ENCODE results near the gene SIGLEC5. TPM values are rescaled to one million over a fixed set of nuclear protein-coding genes. Genes with fewer than 3 reads are reported as not detected.

Gene SIGLEC5
- total RNA-seq, 2 donors from 2014 or later, result 0.52 TPM; not detected in 1

GRCh38 chr19:51566489-51567100 lies 63.6 kb downstream of the SIGLEC5 start:
- H3K9me3 ChIP-seq, result no peaks in the 10 kb centered on the region
- intact Hi-C loops (cut with DNase I), result no loop called here
- no peak overlapping the region for H3K4me3 ChIP-seq
- H3K27ac ChIP-seq, result no peak overlapping the region
- H3K4me1 ChIP-seq, result peaks cover under 1% of the 10 kb centered on the region
- H3K36me3 ChIP-seq (replicated peaks in 1 of 2; ENCODE audit: insufficient read depth in 1 of 2, low read depth in 2 of 2), result no peaks in the 10 kb centered on the region
- H3K27me3 ChIP-seq, result no peaks in the 10 kb centered on the region
- TF ChIP-seq POLR2A (IDR thresholded peaks at IDR 0.05), result no peak
- TF ChIP-seq, protein P1, sequence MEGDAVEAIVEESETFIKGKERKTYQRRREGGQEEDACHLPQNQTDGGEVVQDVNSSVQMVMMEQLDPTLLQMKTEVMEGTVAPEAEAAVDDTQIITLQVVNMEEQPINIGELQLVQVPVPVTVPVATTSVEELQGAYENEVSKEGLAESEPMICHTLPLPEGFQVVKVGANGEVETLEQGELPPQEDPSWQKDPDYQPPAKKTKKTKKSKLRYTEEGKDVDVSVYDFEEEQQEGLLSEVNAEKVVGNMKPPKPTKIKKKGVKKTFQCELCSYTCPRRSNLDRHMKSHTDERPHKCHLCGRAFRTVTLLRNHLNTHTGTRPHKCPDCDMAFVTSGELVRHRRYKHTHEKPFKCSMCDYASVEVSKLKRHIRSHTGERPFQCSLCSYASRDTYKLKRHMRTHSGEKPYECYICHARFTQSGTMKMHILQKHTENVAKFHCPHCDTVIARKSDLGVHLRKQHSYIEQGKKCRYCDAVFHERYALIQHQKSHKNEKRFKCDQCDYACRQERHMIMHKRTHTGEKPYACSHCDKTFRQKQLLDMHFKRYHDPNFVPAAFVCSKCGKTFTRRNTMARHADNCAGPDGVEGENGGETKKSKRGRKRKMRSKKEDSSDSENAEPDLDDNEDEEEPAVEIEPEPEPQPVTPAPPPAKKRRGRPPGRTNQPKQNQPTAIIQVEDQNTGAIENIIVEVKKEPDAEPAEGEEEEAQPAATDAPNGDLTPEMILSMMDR (IDR thresholded peaks at IDR 0.05), result no peak
- no peak for DNase-seq
- ATAC-seq, result no peak
- WGBS, 2 donors, result 38 to 45% methylated on average over 8 of the region's 8 CpGs

DNA sequence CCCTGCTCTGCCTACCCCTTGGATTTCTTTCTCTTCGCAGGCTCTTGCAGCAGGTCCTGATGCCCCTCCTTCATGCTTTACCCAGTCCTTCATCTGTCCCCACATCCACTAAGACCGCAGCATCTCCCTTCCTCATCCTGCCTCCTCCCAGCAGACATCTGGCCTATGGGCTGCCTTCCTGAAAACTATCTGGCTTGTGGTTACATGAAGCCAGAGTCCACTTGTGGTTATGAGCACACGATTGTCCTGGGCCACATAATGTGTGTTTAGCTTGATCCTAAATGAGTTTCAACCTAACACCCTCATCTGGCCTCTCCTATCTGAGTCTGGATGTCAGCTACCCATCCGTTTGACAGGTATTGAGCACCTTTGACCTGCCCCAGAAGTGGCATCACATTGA lies 64.6 kb downstream of the SIGLEC5 start:
- DNase-seq, result no peak
- no peaks in the 10 kb centered on the region for H3K4me1 ChIP-seq
- H3K36me3 ChIP-seq (replicated peaks in 1 of 2; ENCODE audit: insufficient read depth in 1 of 2, low read depth in 2 of 2), result no peaks in the 10 kb centered on the region
- TF ChIP-seq, protein P1 (IDR thresholded peaks at IDR 0.05), result no peak
- TF ChIP-seq POLR2A (IDR thresholded peaks at IDR 0.05), result no peak
- no peak overlapping the region for H3K4me3 ChIP-seq
- no peaks in the 10 kb centered on the region for H3K9me3 ChIP-seq
- intact Hi-C loops (cut with DNase I), result no loop called here
- no peaks in the 10 kb centered on the region for H3K27me3 ChIP-seq
- 36 to 45% methylated on average over 4 of the region's 4 CpGs for WGBS, 2 donors
- no peak for ATAC-seq
- no peak overlapping the region for H3K27ac ChIP-seq

- ATAC-seq (no peak), DNase-seq (no peak)
- intact Hi-C loops (cut with DNase I), result loop anchor here (5.0 kb wide), 1 partner anchor 33 kb away; no protein-coding TSS in a partner anchor
- no peaks in the 10 kb centered on the region for H3K27me3 ChIP-seq
- no peaks in the 10 kb centered on the region for H3K36me3 ChIP-seq (replicated peaks in 1 of 2; ENCODE audit: insufficient read depth in 1 of 2, low read depth in 2 of 2)
- no peak for TF ChIP-seq POLR2A (IDR thresholded peaks at IDR 0.05)
- TF ChIP-seq, protein P1 (IDR thresholded peaks at IDR 0.05), result no peak
- no peak overlapping the region for H3K4me3 ChIP-seq
- H3K9me3 ChIP-seq, result no peaks in the 10 kb centered on the region
- no peaks in the 10 kb centered on the region for H3K4me1 ChIP-seq
- 29 to 38% methylated on average over 2 to 6 of the region's 6 CpGs for WGBS, 2 donors
- no peak overlapping the region for H3K27ac ChIP-seq
These were observed 65.4 kb downstream of the SIGLEC5 start for GRCh38 chr19:51564791-51565190.

Small RNA genes lying within 50 kb of the gene (small RNA-seq; reads per million reads assigned to genes)
- gene AC018755.2, result not detected

Other genes starting within 250 kb of the SIGLEC5 start
- not detected for gene LIM2, start 242.4 kb downstream of the SIGLEC5 start, total RNA-seq
- not detected for gene C19orf84, start 239.8 kb downstream of the SIGLEC5 start, total RNA-seq
- gene SIGLEC10, start 212.8 kb downstream of the SIGLEC5 start, total RNA-seq, result 1 to 10 TPM; 2.0 to 3.9 TPM
- under 1 TPM in 1 of 2 donors, not detected in 1; 0.52 TPM for gene SIGLEC8, start 171.9 kb downstream of the SIGLEC5 start, total RNA-seq
- not detected for gene CEACAM18, start 151.9 kb downstream of the SIGLEC5 start, total RNA-seq
- gene SIGLEC12, start 128.6 kb downstream of the SIGLEC5 start, total RNA-seq, result not detected
- gene SIGLEC6, start 98.7 kb downstream of the SIGLEC5 start, total RNA-seq, result under 1 TPM in 1 of 2 donors, not detected in 1; 0.26 TPM
- 1 to 10 TPM; 4.3 to 5.2 TPM for gene ZNF175, start 59.1 kb downstream of the SIGLEC5 start, total RNA-seq
- gene SIGLEC14, start 16.4 kb upstream of the SIGLEC5 start, total RNA-seq, result not detected
- gene SPACA6, start 62.9 kb upstream of the SIGLEC5 start, total RNA-seq, result 10 to 100 TPM in 1 of 2 donors, 1 to 10 TPM in 1; 7.9 to 16.3 TPM
- 10 to 100 TPM in 1 of 2 donors, 1 to 10 TPM in 1; 1.8 to 15.8 TPM for gene HAS1, start 93.6 kb upstream of the SIGLEC5 start, total RNA-seq
- gene FPR1, start 121.5 kb upstream of the SIGLEC5 start, total RNA-seq, result 1 to 10 TPM in 1 of 2 donors, not detected in 1; 4.7 TPM
- under 1 TPM in 1 of 2 donors, not detected in 1; 0.78 TPM for gene FPR2, start 130.8 kb upstream of the SIGLEC5 start, total RNA-seq
- 1 to 10 TPM; 1.6 to 4.9 TPM for gene FPR3, start 164.8 kb upstream of the SIGLEC5 start, total RNA-seq

Data from body of pancreas (tissue), 4 donors.